Measurements from ENCODE around the gene ETV6.
A peak's percentile ranks its signal among the peaks of the same experiment; 100 is the strongest.

Gene ETV6

DNA sequence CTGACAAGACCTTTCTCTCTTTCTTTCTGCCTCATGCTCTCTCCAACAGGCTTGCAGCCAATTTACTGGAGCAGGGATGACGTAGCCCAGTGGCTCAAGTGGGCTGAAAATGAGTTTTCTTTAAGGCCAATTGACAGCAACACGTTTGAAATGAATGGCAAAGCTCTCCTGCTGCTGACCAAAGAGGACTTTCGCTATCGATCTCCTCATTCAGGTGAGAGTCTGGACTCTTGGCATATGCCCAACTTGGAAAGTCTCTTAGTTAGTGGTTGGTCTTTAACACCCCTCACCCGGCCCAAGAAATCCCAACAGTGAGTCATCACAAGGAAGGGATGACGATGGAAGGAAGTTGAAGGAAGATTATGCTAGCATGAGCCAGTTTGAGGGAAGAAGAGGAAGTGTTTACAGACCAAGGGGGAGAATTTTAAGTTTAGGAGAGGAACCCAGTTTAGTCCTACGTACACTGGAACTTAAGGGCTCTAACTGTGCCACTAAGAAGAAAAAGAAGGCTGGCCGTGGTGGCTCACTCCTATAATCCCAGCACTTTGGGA lies 189.7 kb downstream of the ETV6 start:
- intact Hi-C loops (cut with DNase I): loop anchor here (10.0 kb wide), 1 partner anchor 74 kb away; no protein-coding TSS in a partner anchor
- DNase-seq: peak in 16 of 42 donors; percentile 33 to 75 (median 55)

DNA sequence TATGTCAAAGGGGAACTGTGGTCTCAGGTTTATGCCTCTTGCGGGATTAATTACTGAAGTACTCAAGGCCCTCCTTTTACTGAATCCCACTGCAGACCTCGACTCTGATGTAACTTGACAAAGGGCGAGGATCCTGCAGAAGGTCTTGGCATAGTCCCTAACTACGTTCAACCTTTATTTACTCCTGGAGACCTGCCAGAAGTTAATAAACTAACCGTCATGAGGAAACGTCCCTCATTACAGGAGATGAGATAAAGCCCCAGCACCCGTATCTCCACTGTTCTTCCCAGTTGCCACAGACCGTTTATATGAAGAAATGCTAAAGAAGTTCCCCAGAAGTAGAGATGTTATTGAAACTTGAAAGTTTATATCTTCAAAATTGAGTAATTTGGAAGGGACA lies 190.9 kb downstream of the ETV6 start:
- intact Hi-C loops (cut with DNase I): no loop called here
- no peak for DNase-seq

DNA sequence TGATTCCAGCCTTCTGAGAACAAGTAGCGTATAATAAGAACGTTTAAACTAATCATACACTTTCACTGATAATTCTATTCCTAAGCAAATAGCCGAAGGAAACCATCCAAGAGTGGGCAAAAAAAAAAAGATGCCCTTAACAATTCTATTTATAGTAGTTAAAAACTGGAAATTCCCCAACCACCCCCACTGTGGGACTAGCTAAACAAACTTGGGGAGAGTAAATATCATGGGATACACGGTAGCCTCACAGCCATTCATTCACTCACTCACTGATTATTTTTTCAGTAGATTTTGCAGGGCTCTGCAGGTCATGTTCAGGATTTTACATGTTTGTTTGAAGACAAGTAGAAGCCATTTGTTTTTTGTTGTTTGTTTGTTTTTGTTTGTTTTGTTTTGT lies 197.0 kb downstream of the ETV6 start:
- intact Hi-C loops (cut with DNase I): no loop called here
- no peak for DNase-seq

DNA sequence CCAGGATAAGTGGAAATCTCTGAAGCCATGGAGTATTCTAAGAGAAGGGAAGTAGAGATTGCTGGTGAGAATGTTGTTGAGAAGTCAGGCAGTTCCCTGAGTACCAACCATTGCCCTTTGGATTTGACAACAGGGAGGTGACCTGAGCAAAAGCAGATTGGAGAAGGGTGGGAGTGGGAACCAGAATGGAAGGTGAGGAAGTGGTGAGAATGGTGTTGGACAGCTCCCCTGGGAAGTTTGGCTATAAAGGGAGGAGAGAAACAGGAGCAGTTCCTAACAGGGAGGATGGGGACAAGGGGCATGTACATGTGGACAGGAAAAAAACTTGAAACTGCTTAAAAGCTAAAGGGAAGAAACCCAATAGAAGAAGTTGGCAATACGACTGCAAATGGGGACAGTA lies 198.1 kb downstream of the ETV6 start:
- intact Hi-C loops (cut with DNase I): no loop called here
- no peak for DNase-seq

DNA sequence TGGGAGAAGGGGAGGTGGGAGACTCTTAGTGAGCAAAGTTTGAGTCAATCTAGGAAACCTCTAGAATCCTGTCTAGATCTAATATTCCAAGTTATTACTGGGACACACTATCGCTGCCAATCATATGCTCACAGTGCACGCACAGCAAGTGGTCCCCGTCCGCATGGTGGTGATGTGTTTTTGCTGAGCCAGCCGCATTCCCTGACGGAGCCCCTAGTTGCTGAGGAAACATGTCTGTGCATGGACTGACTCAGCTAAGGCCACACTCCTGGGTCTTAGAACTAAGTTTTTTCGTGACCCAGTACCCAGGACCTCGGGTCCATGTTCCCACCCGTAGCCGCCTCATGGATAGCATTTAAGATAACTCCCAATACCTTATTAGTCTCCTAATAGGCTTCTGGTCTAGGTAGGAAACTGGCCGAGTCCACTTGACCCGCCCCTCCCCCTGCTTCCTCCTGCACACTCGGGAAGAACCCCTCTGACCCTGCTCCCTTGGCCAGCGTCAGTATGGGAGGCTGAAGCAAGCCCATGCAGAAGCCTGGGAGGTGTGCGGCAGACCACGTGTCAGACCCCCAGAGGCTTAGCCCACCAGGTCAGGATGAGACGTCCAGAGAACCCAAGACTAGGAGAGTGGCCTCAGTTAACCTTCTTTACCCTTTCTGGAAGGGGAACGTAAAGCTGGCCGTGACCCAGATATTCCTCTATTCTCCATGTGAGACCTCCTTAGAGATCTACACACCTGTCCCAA lies 200.5 kb downstream of the ETV6 start:
- intact Hi-C loops (cut with DNase I): no loop called here
- DNase-seq: no peak

DNA sequence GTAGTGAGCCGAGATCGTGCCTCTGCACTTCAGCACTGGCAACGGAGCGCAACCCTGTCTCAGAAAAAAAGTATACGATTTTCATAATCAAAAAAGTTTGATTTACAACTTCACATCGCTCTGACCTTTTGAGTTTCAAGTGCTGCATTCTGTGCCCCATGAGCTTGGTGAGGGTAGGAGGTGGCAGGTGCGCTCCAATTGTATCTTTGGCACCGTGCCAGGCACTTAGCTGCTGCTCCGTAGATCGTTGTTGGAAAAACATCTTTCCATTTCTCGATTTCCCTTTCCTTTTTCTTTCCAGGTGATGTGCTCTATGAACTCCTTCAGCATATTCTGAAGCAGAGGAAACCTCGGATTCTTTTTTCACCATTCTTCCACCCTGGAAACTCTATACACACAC lies 203.7 kb downstream of the ETV6 start:
- peak in 6 of 42 donors; percentile 31 to 57 (median 44) for DNase-seq

DNA sequence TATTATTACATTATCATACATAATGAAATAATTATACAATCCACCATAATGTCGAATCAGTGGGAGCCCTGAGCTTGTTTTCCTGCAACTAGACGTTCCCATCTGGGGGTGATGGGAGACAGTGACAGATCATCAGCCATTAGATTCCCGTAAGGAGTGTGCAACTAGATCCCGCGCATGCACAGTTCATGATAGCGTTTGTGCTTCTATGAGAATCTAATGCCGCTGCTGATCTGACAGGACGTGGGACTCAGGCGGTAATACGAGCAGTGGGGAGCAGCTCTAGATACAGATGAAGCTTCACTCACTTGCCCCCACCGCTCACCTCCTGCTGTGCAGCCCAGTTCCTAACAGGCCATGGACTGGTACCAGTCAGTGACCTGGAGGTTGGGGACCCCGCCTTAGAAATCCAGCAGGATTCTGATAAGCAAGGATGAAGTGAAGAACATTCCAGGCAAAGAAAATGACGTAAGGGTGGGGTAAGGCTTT lies 204.6 kb downstream of the ETV6 start:
- intact Hi-C loops (cut with DNase I): no loop called here
- DNase-seq: peak in 22 of 42 donors; percentile 13 to 68 (median 47)

More for the DNA sequence above, 203.7 kb downstream of the ETV6 start:
- intact Hi-C loops (cut with DNase I): no loop called here

DNA sequence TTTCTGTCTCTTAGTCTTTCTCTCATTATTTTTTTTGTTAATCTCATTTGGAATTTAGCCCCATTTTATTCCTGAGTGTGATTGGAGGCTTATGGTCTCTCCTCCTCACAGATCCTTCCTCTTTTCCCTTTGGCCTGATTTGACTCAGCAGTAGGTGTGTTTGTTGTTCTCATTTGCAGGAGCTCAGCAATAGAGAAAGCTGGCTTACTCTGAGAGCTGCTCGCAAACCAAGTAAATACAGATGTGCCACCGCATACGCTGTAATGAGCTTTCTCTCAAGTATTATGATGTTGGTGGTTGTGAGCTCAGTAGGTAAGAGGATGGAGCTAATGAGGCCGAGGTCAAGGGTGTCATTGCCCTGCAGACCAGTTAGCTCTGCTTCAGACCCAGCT lies 206.5 kb downstream of the ETV6 start:
- intact Hi-C loops (cut with DNase I): no loop called here
- no peak for DNase-seq

DNA sequence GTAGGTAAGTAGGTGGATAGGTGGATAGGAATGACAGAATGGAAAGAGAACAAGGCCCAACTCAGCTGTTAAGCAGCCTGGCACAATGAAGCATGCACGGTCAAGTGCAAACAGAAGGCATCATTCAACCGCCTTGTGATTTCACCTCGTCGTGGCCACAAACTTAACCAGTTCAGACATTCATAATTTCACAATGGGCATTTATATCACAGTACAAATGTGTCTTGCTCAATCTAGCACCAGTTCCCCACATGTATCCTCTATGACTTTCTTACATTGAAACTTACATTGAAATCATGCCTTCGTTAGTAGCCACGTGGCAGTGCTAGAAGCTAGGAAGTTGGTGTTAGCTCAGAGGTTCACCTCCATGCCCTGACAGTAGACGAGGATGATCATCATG lies 207.5 kb downstream of the ETV6 start:
- DNase-seq: peak in 10 of 42 donors; percentile 23 to 69 (median 44)
- intact Hi-C loops (cut with DNase I): no loop called here

DNA sequence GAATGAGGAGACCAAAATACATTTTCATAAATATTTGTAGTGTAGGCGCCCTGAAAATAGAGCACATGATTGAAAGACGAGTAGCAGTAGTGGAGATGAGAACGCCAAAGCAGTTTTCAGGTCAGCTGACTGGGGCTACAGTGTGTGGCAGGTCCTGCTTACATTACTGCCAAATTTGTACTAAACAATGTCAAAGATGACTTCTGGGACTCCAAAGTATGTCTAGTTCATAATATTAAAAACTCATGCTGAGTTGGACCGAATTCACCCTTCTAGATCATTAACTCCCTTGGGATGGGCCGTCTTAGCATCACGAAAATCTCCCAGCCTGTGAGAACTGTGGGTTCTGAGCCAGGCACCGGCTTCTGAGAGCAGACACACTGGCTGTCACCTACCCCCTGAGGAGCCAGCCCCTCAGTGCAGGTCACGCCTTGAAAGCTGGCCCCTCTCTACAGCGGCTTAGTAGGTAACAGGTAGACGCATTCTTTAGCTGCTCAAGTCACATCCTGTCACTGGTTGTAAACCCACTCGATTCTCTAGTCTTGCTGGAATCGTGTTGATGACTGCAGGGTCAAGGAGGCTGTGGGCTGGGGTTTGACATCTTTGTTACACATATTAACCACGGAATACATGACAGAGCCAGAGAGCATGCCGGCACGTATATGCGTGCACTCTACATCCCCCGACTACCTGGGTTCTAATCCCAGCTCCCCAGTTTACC lies 210.4 kb downstream of the ETV6 start:
- DNase-seq: no peak
- intact Hi-C loops (cut with DNase I): loop anchor here (10.0 kb wide), 1 partner anchor 165 kb away; no protein-coding TSS in a partner anchor

DNA sequence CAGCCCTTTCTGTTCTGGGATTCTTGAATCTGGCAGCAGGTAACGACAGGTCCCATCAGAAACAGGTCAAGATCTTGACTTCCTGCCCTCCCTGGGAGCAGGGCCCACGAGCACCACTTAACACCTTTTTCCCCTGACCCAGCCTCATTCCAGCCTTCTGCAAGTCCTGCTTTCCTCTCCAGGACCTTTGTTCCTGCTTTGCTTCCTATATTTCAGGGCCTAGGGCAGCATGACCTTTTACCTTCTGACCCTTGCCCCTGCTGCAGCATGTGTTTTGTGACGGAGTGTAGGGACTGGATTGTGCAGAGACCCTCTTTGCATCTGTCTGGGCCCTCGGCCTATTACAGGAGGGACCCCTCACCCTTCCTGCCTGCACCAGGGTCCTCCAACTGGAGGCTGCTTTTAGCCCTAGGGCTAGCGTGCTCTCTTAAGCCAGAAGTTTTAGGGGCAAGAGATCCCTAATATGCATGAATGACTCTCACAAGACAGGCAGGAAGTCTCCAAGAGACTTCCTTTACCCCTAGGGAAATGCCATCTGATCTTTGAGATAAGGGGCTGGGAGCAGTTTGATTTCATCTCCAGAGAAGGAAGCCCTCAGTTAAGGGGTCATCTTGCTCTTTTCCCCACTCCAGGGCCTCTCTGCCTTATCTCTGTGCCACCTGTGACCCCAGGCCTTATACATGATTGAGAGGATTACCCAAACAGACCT lies 211.8 kb downstream of the ETV6 start:
- intact Hi-C loops (cut with DNase I): loop anchor here (10.0 kb wide), 1 partner anchor 163 kb away; no protein-coding TSS in a partner anchor
- DNase-seq: no peak

DNA sequence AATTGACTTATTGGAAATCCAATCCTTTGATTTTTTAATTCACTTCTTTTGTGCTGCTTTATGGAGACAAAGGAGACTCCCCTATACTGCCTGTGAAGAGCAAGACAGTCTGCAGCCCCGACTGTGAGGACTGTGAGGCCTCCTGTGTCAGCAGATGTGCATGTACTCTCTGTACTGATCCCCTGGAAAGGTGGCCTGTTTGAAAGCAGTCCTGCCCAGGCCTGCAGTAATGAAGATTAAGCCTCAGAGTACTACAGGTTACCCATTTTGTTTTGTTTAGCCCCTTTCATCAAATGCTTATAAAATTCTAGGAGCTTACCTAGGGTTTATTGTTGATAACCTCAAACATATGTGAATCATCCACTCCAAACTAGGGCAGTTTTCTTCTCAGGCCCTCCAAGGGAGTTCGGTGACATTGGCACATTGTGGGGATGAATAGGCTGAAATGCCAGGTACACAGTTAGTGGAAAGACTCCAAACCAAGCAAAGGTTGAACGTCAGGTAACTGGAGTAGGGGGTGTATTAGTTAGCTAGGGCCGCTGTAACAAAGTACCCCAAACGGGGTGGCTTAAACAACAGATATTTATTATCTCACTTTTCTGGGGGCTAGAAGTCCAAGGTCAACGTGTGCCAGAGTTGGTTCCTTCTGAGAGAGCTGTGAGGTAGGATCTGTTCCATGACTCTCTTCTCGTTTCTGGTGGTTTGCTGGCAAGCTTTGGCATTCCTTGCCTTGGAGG lies 212.6 kb downstream of the ETV6 start:
- intact Hi-C loops (cut with DNase I): loop anchor here (10.0 kb wide), 1 partner anchor 163 kb away; no protein-coding TSS in a partner anchor
- DNase-seq: no peak

DNA sequence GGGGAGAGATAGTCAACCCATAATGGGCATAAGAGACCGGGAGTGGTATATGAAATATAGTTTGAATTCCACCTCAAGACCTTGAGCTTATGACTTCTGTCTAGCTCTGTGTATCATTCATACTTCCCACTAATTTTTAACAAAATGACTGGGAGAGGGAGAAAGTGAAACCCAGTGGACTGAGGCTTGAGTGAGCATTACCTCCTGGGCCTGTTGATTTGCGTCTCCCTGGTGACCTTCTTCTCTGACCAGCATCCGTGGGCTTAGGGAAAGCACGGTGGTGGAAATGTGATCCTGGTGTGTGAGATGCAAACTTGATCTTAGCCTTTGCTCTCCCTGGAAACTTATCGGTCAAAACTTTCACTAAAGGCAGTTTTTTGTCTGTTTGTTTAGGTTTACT lies 213.3 kb downstream of the ETV6 start:
- intact Hi-C loops (cut with DNase I): loop anchor here (10.0 kb wide), 1 partner anchor 162 kb away; no protein-coding TSS in a partner anchor
- peak in 1 of 42 donors; percentile 49 for DNase-seq

DNA sequence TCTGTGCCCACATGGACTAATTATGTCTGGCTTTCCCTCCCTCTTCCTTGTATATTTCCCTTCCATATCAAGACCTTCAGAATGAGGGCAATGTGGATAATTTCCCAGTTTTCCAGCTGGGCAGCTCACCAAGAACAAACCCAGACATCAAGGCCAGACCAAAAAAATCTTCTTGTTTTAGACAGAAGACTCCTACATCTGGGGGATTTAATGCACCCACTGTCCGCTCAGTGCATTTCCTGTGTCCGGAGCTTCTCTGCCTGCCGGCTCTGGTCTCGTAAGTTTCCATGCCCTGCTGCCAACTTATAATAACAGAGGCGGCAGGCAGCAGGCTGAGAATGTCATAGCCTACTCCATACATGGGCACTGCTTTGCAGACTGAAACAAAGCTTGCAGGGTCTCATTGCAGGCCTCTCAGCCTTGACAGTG lies 214.0 kb downstream of the ETV6 start:
- intact Hi-C loops (cut with DNase I): loop anchor here (10.0 kb wide), 1 partner anchor 161 kb away; no protein-coding TSS in a partner anchor
- peak in 17 of 42 donors; percentile 21 to 72 (median 37) for DNase-seq

DNA sequence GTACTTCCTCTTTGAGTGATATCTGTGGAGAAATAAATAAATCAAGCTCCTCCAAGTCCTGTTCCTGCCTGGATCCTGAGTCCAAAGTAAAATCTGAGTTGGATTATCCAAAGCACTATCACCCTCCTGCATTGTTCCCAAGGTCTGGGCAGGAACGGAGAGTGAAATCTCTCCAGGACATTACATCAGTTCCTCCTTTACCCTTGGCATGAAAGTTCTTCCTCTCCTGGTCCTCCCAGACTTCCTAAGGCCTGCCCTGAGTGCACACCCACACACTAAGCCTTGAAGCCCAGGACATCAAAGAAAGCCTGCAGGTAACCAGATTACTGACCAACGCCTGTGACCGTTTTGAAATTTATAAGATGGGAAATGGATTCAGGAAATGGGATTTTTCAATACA lies 214.5 kb downstream of the ETV6 start:
- DNase-seq: no peak
- intact Hi-C loops (cut with DNase I): loop anchor here (10.0 kb wide), 1 partner anchor 161 kb away; no protein-coding TSS in a partner anchor

DNA sequence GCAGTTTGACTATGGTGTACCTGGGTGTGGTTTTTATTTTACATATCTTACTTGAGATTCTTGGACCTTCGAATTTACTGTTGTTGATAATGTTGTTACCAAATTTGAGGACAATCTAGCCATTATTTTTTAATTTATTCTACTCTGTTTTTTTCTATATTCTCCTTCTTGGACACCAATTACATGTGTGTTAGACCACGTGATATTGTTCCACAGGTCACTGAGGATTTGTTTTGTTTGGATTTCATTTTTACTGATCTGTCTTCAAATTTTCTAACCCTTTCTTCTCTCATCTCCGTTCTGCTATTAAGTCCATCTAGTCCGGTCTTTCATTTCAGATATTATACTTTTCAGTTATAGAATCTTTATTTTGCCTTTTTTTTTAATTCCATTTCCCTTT lies 216.3 kb downstream of the ETV6 start:
- intact Hi-C loops (cut with DNase I): loop anchor here (10.0 kb wide), 1 partner anchor 159 kb away; no protein-coding TSS in a partner anchor
- no peak for DNase-seq

DNA sequence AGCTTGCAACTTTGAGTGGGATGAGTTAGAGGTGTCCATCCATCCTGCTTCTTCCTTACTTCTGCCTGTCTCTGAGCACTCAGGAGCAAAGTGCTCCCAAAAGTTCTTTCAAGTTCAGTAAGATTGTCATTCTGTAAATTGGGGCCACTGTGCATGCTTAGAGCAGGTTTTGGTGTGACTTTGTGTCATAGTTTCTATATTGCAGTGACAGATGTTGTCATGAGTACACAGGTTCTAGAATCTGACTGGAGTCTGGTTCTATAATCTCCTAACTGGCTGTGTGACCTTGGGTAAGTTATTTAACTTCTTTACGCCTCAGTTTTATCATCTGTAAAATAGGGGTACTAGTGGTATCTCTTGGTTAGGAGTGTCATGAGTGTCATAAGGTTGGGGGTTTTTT lies 218.6 kb downstream of the ETV6 start:
- intact Hi-C loops (cut with DNase I): loop anchor here (10.0 kb wide), 1 partner anchor 157 kb away; no protein-coding TSS in a partner anchor
- no peak for DNase-seq

DNA sequence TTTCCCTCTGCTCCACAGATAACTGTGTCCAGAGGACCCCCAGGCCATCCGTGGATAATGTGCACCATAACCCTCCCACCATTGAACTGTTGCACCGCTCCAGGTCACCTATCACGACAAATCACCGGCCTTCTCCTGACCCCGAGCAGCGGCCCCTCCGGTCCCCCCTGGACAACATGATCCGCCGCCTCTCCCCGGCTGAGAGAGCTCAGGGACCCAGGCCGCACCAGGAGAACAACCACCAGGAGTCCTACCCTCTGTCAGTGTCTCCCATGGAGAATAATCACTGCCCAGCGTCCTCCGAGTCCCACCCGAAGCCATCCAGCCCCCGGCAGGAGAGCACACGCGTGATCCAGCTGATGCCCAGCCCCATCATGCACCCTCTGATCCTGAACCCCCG lies 219.9 kb downstream of the ETV6 start:
- intact Hi-C loops (cut with DNase I): loop anchor here (10.0 kb wide), 1 partner anchor 155 kb away; no protein-coding TSS in a partner anchor

More for the DNA sequence above, 219.9 kb downstream of the ETV6 start:
- DNase-seq: no peak
